Keratinocyte (primary cell): ENCODE data around the gene AKAIN1.

Source experiments
- CTCF ChIP-seq, 3 experiments: IDR thresholded peaks in 1 of 3; conservative IDR thresholded peaks in 1 of 3; optimal IDR thresholded peaks in 1 of 3; 2 replicates in 2 of 3; 3 replicates in 1 of 3; pipeline versions ENCODE3 to v1.5.1; 2011; ENCODE audit warnings: low read length in 3 of 3, mild to moderate bottlenecking in 3 of 3, moderate library complexity in 2 of 3, control low read depth in 1 of 3, inconsistent platforms in 1 of 3; ENCODE audit not compliant: insufficient read depth in 2 of 3; ENCODE audit errors: extremely low read depth in 1 of 3
- EZH2 ChIP-seq: IDR thresholded peaks from one replicate; pipeline ENCODE4 v1.6.1; 2012; ENCODE audit warnings: inconsistent platforms, mild to moderate bottlenecking, low read length, moderate library complexity

- no peak for TF ChIP-seq CTCF (optimal IDR thresholded peaks at IDR 0.05 in 1 of 3, IDR thresholded peaks at IDR 0.05 in 1 of 3, conservative IDR thresholded peaks at IDR 0.05 in 1 of 3; ENCODE audit: extremely low read depth in 1 of 3, insufficient read depth in 2 of 3, low read length in 3 of 3)
- no peak for TF ChIP-seq EZH2
These were observed 1.4 kb downstream of the AKAIN1 start for GRCh38 chr18:5195656-5196055.
